ENCODE results near the gene ARHGAP26.
A peak's percentile ranks its signal among the peaks of the same experiment; 100 is the strongest.

Gene ARHGAP26

GRCh38 chr5:143204474-143205246 lies 434.5 kb downstream of the ARHGAP26 start:
- DNase-seq = no peak

GRCh38 chr5:143205386-143205785 lies 435.2 kb downstream of the ARHGAP26 start:
- no peak for DNase-seq

GRCh38 chr5:143205883-143206195 lies 435.7 kb downstream of the ARHGAP26 start:
- DNase-seq = no peak

- DNase-seq = no peak
Measured at GRCh38 chr5:143206196-143207053, 436.2 kb downstream of the ARHGAP26 start.

- no peak for DNase-seq
Measured at GRCh38 chr5:143207058-143207457, 436.9 kb downstream of the ARHGAP26 start.

- peak; percentile 23 for DNase-seq
Measured at GRCh38 chr5:143207563-143208364, 437.6 kb downstream of the ARHGAP26 start.

GRCh38 chr5:143208365-143208641 lies 438.1 kb downstream of the ARHGAP26 start:
- DNase-seq = no peak

GRCh38 chr5:143208781-143209510 lies 438.8 kb downstream of the ARHGAP26 start:
- no peak for DNase-seq

- DNase-seq = no peak
Measured at GRCh38 chr5:143209881-143210395, 439.8 kb downstream of the ARHGAP26 start.

GRCh38 chr5:143210576-143210975 lies 440.4 kb downstream of the ARHGAP26 start:
- DNase-seq = no peak

- no peak for DNase-seq
Measured at GRCh38 chr5:143212261-143212660, 442.1 kb downstream of the ARHGAP26 start.

- no peak for DNase-seq
Measured at GRCh38 chr5:143213231-143213850, 443.2 kb downstream of the ARHGAP26 start.

GRCh38 chr5:143213851-143214363 lies 443.7 kb downstream of the ARHGAP26 start:
- no peak for DNase-seq

GRCh38 chr5:143214458-143214857 lies 444.3 kb downstream of the ARHGAP26 start:
- DNase-seq = no peak

- no peak for DNase-seq
Measured at GRCh38 chr5:143214890-143215289, 444.7 kb downstream of the ARHGAP26 start.

GRCh38 chr5:143215690-143216089 lies 445.5 kb downstream of the ARHGAP26 start:
- DNase-seq = no peak

GRCh38 chr5:143216211-143216610 lies 446.0 kb downstream of the ARHGAP26 start:
- no peak for DNase-seq

- no peak for DNase-seq
Measured at GRCh38 chr5:143217065-143217803, 447.1 kb downstream of the ARHGAP26 start.

GRCh38 chr5:143217804-143218160 lies 447.6 kb downstream of the ARHGAP26 start:
- no peak for DNase-seq

GRCh38 chr5:143218517-143219170 lies 448.5 kb downstream of the ARHGAP26 start:
- peak; percentile 83 for DNase-seq

- no peak for DNase-seq
Measured at GRCh38 chr5:143219696-143220095, 449.5 kb downstream of the ARHGAP26 start.
